ENCODE results near the gene ACSS3. TPM values are rescaled to one million over a fixed set of nuclear protein-coding genes. Genes with fewer than 3 reads are reported as not detected.
A peak's percentile ranks its signal among the peaks of the same experiment; 100 is the strongest.
"Not testable (repeated sequence)": the region's sequence is repeated elsewhere in the genome, so short reads cannot be mapped to it uniquely, and the experiment has no call there.

Gene ACSS3
- total RNA-seq, 1 experiment from 2014 or later, result 12.4 TPM

- no peak for DNase-seq (ENCODE audit: low spot score)
Measured at GRCh38 chr12:81166790-81167189, 88.9 kb downstream of the ACSS3 start.

- no peak for DNase-seq (ENCODE audit: low spot score)
Measured at GRCh38 chr12:81167694-81168093, 89.8 kb downstream of the ACSS3 start.

GRCh38 chr12:81168445-81168844 lies 90.6 kb downstream of the ACSS3 start:
- no peak for DNase-seq (ENCODE audit: low spot score)

- DNase-seq (ENCODE audit: low spot score), result no peak
Measured at GRCh38 chr12:81170072-81170471, 92.2 kb downstream of the ACSS3 start.

- no peak for DNase-seq (ENCODE audit: low spot score)
Measured at GRCh38 chr12:81172851-81173250, 95.0 kb downstream of the ACSS3 start.

GRCh38 chr12:81174664-81175063 lies 96.8 kb downstream of the ACSS3 start:
- DNase-seq (ENCODE audit: low spot score), result no peak

GRCh38 chr12:81176796-81177195 lies 98.9 kb downstream of the ACSS3 start:
- DNase-seq (ENCODE audit: low spot score), result no peak

GRCh38 chr12:81181691-81182090 lies 103.8 kb downstream of the ACSS3 start:
- no peak for DNase-seq (ENCODE audit: low spot score)

GRCh38 chr12:81187686-81188085 lies 109.8 kb downstream of the ACSS3 start:
- DNase-seq (ENCODE audit: low spot score), result no peak

GRCh38 chr12:81196595-81196994 lies 118.7 kb downstream of the ACSS3 start:
- DNase-seq (ENCODE audit: low spot score), result no peak

GRCh38 chr12:81200561-81200960 lies 122.7 kb downstream of the ACSS3 start:
- not testable (repeated sequence) for DNase-seq (ENCODE audit: low spot score)

GRCh38 chr12:81203671-81204204 lies 125.9 kb downstream of the ACSS3 start:
- no peak for DNase-seq (ENCODE audit: low spot score)

GRCh38 chr12:81205416-81205815 lies 127.5 kb downstream of the ACSS3 start:
- no peak for DNase-seq (ENCODE audit: low spot score)

- no peak for DNase-seq (ENCODE audit: low spot score)
Measured at GRCh38 chr12:81206429-81206828, 128.6 kb downstream of the ACSS3 start.

- no peak for DNase-seq (ENCODE audit: low spot score)
Measured at GRCh38 chr12:81207173-81207572, 129.3 kb downstream of the ACSS3 start.

- DNase-seq (ENCODE audit: low spot score), result no peak
Measured at GRCh38 chr12:81207664-81208063, 129.8 kb downstream of the ACSS3 start.

GRCh38 chr12:81208187-81208911 lies 130.5 kb downstream of the ACSS3 start:
- no peak for DNase-seq (ENCODE audit: low spot score)

GRCh38 chr12:81209012-81209411 lies 131.1 kb downstream of the ACSS3 start:
- DNase-seq (ENCODE audit: low spot score), result no peak

- peak; percentile 78 for DNase-seq (ENCODE audit: low spot score)
Measured at GRCh38 chr12:81209772-81210225, 131.9 kb downstream of the ACSS3 start.

GRCh38 chr12:81211306-81211705 lies 133.4 kb downstream of the ACSS3 start:
- no peak for DNase-seq (ENCODE audit: low spot score)

GRCh38 chr12:81212996-81213696 lies 135.3 kb downstream of the ACSS3 start:
- DNase-seq (ENCODE audit: low spot score), result no peak

GRCh38 chr12:81216739-81217138 lies 138.9 kb downstream of the ACSS3 start:
- no peak for DNase-seq (ENCODE audit: low spot score)

GRCh38 chr12:81221681-81222080 lies 143.8 kb downstream of the ACSS3 start:
- no peak for DNase-seq (ENCODE audit: low spot score)
